Uterus (tissue), 4 donors: Measurements from ENCODE around the gene EFNA3. TPM values are rescaled to one million over a fixed set of nuclear protein-coding genes. Genes with fewer than 3 reads are reported as not detected.

Experiments used
- DNase-seq, 2 donors: peaks; one replicate each; pipeline ENCODE4 v3.0.0-alpha.2; 2019 to 2020
- H3K27ac ChIP-seq, 2 donors: fragments of 200-600 bp; sonication (generic); 1 replicate in 1 of 2; 2 replicates in 1 of 2; pipeline ENCODE4 v1.5.1; 2016 to 2018
- H3K27me3 ChIP-seq, 2 donors: fragments of 200-600 bp; sonication (generic); one replicate each; pipeline ENCODE4 v1.5.1; 2018 to 2019; ENCODE audit warnings: control low read depth in 1 of 2
- H3K36me3 ChIP-seq, 2 donors: fragments of 200-600 bp; sonication (generic); one replicate each; pipeline ENCODE4 v1.5.1; 2019; ENCODE audit warnings: control low read depth in 1 of 2
- H3K4me1 ChIP-seq, 2 donors: fragments of 200-600 bp; sonication (generic); one replicate each; pipeline ENCODE4 v1.5.1; 2018 to 2019; ENCODE audit warnings: control low read depth in 1 of 2
- H3K4me3 ChIP-seq, 2 donors: fragments of 200-600 bp; sonication (generic); 1 replicate in 1 of 2; 2 replicates in 1 of 2; pipeline ENCODE4 v1.5.1; 2018 to 2019; ENCODE audit warnings: mild to moderate bottlenecking in 1 of 2
- H3K9me3 ChIP-seq, 2 donors: fragments of 200-600 bp; sonication (generic); one replicate each; pipeline ENCODE4 v1.5.1; 2019; ENCODE audit warnings: control low read depth in 1 of 2
- CTCF ChIP-seq, 4 experiments: fragments of 200-600 bp in 2 of 4; fragments of 450-650 bp in 2 of 4; sonication (generic) in 2 of 4; IDR thresholded peaks; one replicate each; pipeline ENCODE4 v1.5.1; 2016 to 2019; ENCODE audit warnings: antibody characterized with exemption in 4 of 4, mild to moderate bottlenecking in 2 of 4, moderate library complexity in 1 of 4
- POLR2A ChIP-seq, 2 donors: fragments of 450-650 bp; IDR thresholded peaks; one replicate each; pipeline ENCODE4 v1.6.1; 2016; ENCODE audit warnings: antibody characterized with exemption in 2 of 2, mild to moderate bottlenecking in 1 of 2, moderate library complexity in 1 of 2
- intact Hi-C: fragments of 100-400 bp; cut with DNase I; formaldehyde crosslinking; loops from one replicate; pipeline ENCODE4 v1.15.1; 2023; ENCODE audit warnings: low total_unique reads
- total RNA-seq, 4 donors: library from RNA; depleted of rRNA in 3 of 4; stranded (reverse); fragments of >200 nt in 3 of 4; gene quantifications; one replicate each; pipeline versions ENCODE4 v1.1.0 to v1.2.4, GENCODE V29; 2014 to 2023
- donor health status: DM: yes; HTN: yes; CAD: no.

The EFNA3 gene
- 1 to 10 TPM in 3 of 4 donors, not detected in 1; 3.2 to 7.6 (median 3.3) TPM for total RNA-seq

- no peak within 1 kb of the TSS for H3K27ac ChIP-seq
- TF ChIP-seq POLR2A (IDR thresholded peaks at IDR 0.05) (peak in 1 of 2 donors; percentile 23), CTCF (IDR thresholded peaks at IDR 0.05) (no peak)
- no peaks in the 10 kb centered on the region for H3K36me3 ChIP-seq
- no peaks in the 10 kb centered on the region for H3K9me3 ChIP-seq
- H3K4me3 ChIP-seq: peak within 1 kb of the TSS in 1 of 2 donors; percentile 27
- intact Hi-C loops: no loop called here
- peak; percentile 69 to 85 for DNase-seq
- peaks cover 36 to 40% of the 10 kb centered on the region in 2 donors for H3K27me3 ChIP-seq
- peaks cover 10 to 45% of the 10 kb centered on the region in 2 donors for H3K4me1 ChIP-seq
Measured at GRCh38 chr1:155078469-155079209, at the start of gene EFNA3. TSS of gene EFNA3 (plus strand) at chr1:155078837. CDS start at chr1:155078942, 105 bp downstream.

- Histone ChIP-seq H3K36me3 (no peaks in the 10 kb centered on the region), H3K4me1 (no peaks in the 10 kb centered on the region), H3K4me3 (no peak overlapping the region), H3K9me3 (no peaks in the 10 kb centered on the region), H3K27ac (no peak overlapping the region), H3K27me3 (no peaks in the 10 kb centered on the region)
- TF ChIP-seq CTCF (IDR thresholded peaks at IDR 0.05): no peak
- no peak for TF ChIP-seq POLR2A (IDR thresholded peaks at IDR 0.05)
- intact Hi-C loops: no loop called here
- no peak for DNase-seq
Measured at GRCh38 chr1:155029513-155030242, 49.0 kb upstream of the EFNA3 start.

- intact Hi-C loops: no loop called here
Measured at GRCh38 chr1:155030243-155030795, 48.3 kb upstream of the EFNA3 start.

GRCh38 chr1:155030899-155031298 lies 47.7 kb upstream of the EFNA3 start:
- no peaks in the 10 kb centered on the region for H3K36me3 ChIP-seq
- no peaks in the 10 kb centered on the region for H3K27me3 ChIP-seq
- H3K9me3 ChIP-seq: no peaks in the 10 kb centered on the region
- no peak overlapping the region for H3K27ac ChIP-seq
- no peak for DNase-seq
- no peaks in the 10 kb centered on the region for H3K4me1 ChIP-seq
- no peak overlapping the region for H3K4me3 ChIP-seq
- intact Hi-C loops: no loop called here
- TF ChIP-seq CTCF (IDR thresholded peaks at IDR 0.05): no peak
- TF ChIP-seq POLR2A (IDR thresholded peaks at IDR 0.05): no peak

More at GRCh38 chr1:155030243-155030795, 48.3 kb upstream of the EFNA3 start:
- H3K27me3 ChIP-seq: no peaks in the 10 kb centered on the region
- H3K36me3 ChIP-seq: no peaks in the 10 kb centered on the region
- no peaks in the 10 kb centered on the region for H3K4me1 ChIP-seq
- TF ChIP-seq POLR2A (IDR thresholded peaks at IDR 0.05) (no peak), CTCF (IDR thresholded peaks at IDR 0.05) (no peak)
- H3K4me3 ChIP-seq: no peak overlapping the region
- H3K27ac ChIP-seq: no peak overlapping the region
- no peaks in the 10 kb centered on the region for H3K9me3 ChIP-seq
- DNase-seq: no peak

GRCh38 chr1:155032886-155033285 lies 45.8 kb upstream of the EFNA3 start:
- H3K27me3 ChIP-seq: no peaks in the 10 kb centered on the region
- H3K4me1 ChIP-seq: no peaks in the 10 kb centered on the region
- H3K9me3 ChIP-seq: no peaks in the 10 kb centered on the region
- H3K36me3 ChIP-seq: no peaks in the 10 kb centered on the region
- no peak overlapping the region for H3K27ac ChIP-seq
- H3K4me3 ChIP-seq: no peak overlapping the region
- no peak for DNase-seq
- TF ChIP-seq CTCF (IDR thresholded peaks at IDR 0.05) (no peak), POLR2A (IDR thresholded peaks at IDR 0.05) (no peak)
- intact Hi-C loops: no loop called here
